HCT116 (cell line): Measurements from ENCODE around the gene HOXD13. TPM values are rescaled to one million over a fixed set of nuclear protein-coding genes. Genes with fewer than 3 reads are reported as not detected.

Experiments used
- ATAC-seq: fragments of 200-7000 bp; cut with Tn5 transposase; 2 replicates; pipeline ENCODE4 v1.9.1; 2020; ENCODE audit warnings: mild to moderate bottlenecking, moderate library complexity
- BruUV-seq: library from RNA; stranded (reverse); fragments of 400-500 nt; replicated peaks from 2 replicates; lab custom pipeline; 2021; lab: Mats Ljungman, UMichigan
- CTCF ChIA-PET: fragments of 300-600 bp; sonication (Branson Sonifier 250); formaldehyde crosslinking; loops from one replicate; lab custom pipeline; 2021; ENCODE audit warnings: antibody characterized with exemption; lab: Charles Lee
- POLR2A ChIA-PET: fragments of 300-600, 350-600 bp; sonication (Branson Sonifier 250); formaldehyde crosslinking; loops from one replicate; lab custom pipeline; 2021; ENCODE audit warnings: antibody characterized with exemption; lab: Charles Lee
- RAD21 ChIA-PET, 2 experiments: fragments of 300-600 bp; sonication (Branson Sonifier 250); formaldehyde crosslinking; loops; one replicate each; lab custom pipeline; 2023; ENCODE audit warnings: low total read pairs in 2 of 2; ENCODE audit not compliant: uncharacterized antibody in 2 of 2, unreplicated experiment in 2 of 2, low non-redundant PET in 1 of 2; lab: Charles Lee
- DNase-seq: peaks from one replicate; pipeline ENCODE4 v3.0.0-alpha.2; 2010; ENCODE audit warnings: low read depth, low spot score
- H2AFZ ChIP-seq: fragments of 200-600 bp; shearing (Covaris generic), sonication (generic); 2 replicates; pipeline ENCODE4 v1.6.1; 2017; ENCODE audit warnings: low read depth, mixed run types, mixed read lengths, antibody characterized with exemption, low read length; ENCODE audit not compliant: poor library complexity, severe bottlenecking
- H3K27ac ChIP-seq: 2 replicates; pipeline ENCODE4 v1.5.1; 2012; ENCODE audit warnings: low read depth, low read length
- H3K27me3 ChIP-seq: fragments of 200-600 bp; sonication (generic); 2 replicates; pipeline ENCODE4 v1.6.1; 2016; ENCODE audit warnings: mixed run types, low read length, mixed read lengths; ENCODE audit not compliant: insufficient read depth
- H3K36me3 ChIP-seq, 2 experiments: fragments of 200-500 bp in 1 of 2; fragments of 200-600 bp in 1 of 2; sonication (Bioruptor generic) in 1 of 2; sonication (generic) in 1 of 2; 2 replicates each; pipeline versions ENCODE4 v1.5.1 to v1.6.1; 2014 to 2016; ENCODE audit warnings: low read length in 2 of 2, inconsistent platforms in 1 of 2, mixed read lengths in 1 of 2, mixed run types in 1 of 2; ENCODE audit not compliant: insufficient read depth in 2 of 2, control insufficient read depth in 1 of 2
- H3K4me1 ChIP-seq, 2 experiments: fragments of 200-600 bp in 1 of 2; sonication (generic) in 1 of 2; 2 replicates each; pipeline versions ENCODE4 v1.5.1 to v1.6.1; 2012 to 2017; ENCODE audit warnings: low read length in 2 of 2, inconsistent platforms in 1 of 2, mild to moderate bottlenecking in 1 of 2, mixed read lengths in 1 of 2, mixed run types in 1 of 2, moderate library complexity in 1 of 2; ENCODE audit not compliant: insufficient read depth in 2 of 2, control insufficient read depth in 1 of 2
- H3K4me2 ChIP-seq: fragments of 200-600 bp; sonication (generic); 2 replicates; pipeline ENCODE4 v1.6.1; 2017; ENCODE audit warnings: mixed run types, low read length, mixed read lengths
- H3K4me3 ChIP-seq, 2 experiments: fragments of 200-600 bp in 1 of 2; sonication (generic) in 1 of 2; replicated peaks in 1 of 2; 2 replicates each; pipeline ENCODE4 v1.5.1; 2011 to 2016; ENCODE audit warnings: low read length in 2 of 2, control low read depth in 1 of 2, low read depth in 1 of 2, mild to moderate bottlenecking in 1 of 2, mixed read lengths in 1 of 2, mixed run types in 1 of 2
- H3K79me2 ChIP-seq: fragments of 200-600 bp; sonication (generic); 2 replicates; pipeline ENCODE4 v1.6.1; 2017; ENCODE audit warnings: mild to moderate bottlenecking, mixed run types, low read length, moderate library complexity, mixed read lengths; ENCODE audit not compliant: insufficient read depth
- H3K9ac ChIP-seq: fragments of 200-600 bp; sonication (generic); 2 replicates; pipeline ENCODE4 v1.6.1; 2016; ENCODE audit warnings: low read length, mixed read lengths
- H3K9me2 ChIP-seq: fragments of 200-600 bp; sonication (generic), shearing (Covaris generic); 2 replicates; pipeline ENCODE4 v1.6.1; 2017; ENCODE audit warnings: mixed run types, mild to moderate bottlenecking, moderate library complexity; ENCODE audit not compliant: insufficient read depth
- H3K9me3 ChIP-seq, 2 experiments: fragments of 200-500 bp in 1 of 2; fragments of 200-600 bp in 1 of 2; sonication (Bioruptor generic) in 1 of 2; sonication (generic) in 1 of 2; 2 replicates each; pipeline ENCODE4 v1.6.1; 2014 to 2017; ENCODE audit warnings: low read length in 2 of 2, mixed read lengths in 2 of 2, inconsistent platforms in 1 of 2, low read depth in 1 of 2, mild to moderate bottlenecking in 1 of 2, mixed run types in 1 of 2, moderate library complexity in 1 of 2; ENCODE audit not compliant: control insufficient read depth in 1 of 2, insufficient read depth in 1 of 2
- H4K20me1 ChIP-seq: fragments of 200-600 bp; sonication (generic), shearing (Covaris generic); 2 replicates; pipeline ENCODE4 v1.6.1; 2017; ENCODE audit warnings: mixed run types, mild to moderate bottlenecking, moderate library complexity; ENCODE audit not compliant: insufficient read depth
- CTCF ChIP-seq, 3 experiments: fragments of 200-600 bp in 1 of 3; sonication (generic) in 1 of 3; IDR thresholded peaks in 2 of 3; conservative IDR thresholded peaks in 1 of 3; 2 replicates each; pipeline ENCODE4 v1.5.1; 2012 to 2017; ENCODE audit warnings: low read depth in 2 of 3, low read length in 2 of 3, antibody characterized with exemption in 1 of 3, borderline replicate concordance in 1 of 3, control low read depth in 1 of 3, mild to moderate bottlenecking in 1 of 3, mixed read lengths in 1 of 3, mixed run types in 1 of 3, moderate library complexity in 1 of 3; ENCODE audit not compliant: insufficient read depth in 1 of 3
- ELF1 ChIP-seq: IDR thresholded peaks from 2 replicates; pipeline ENCODE4 v1.6.1; 2012; ENCODE audit warnings: low read depth, borderline replicate concordance
- RAD21 ChIP-seq: IDR thresholded peaks from 2 replicates; pipeline ENCODE4 v1.6.1; 2012; ENCODE audit warnings: low read depth, mild to moderate bottlenecking
- intact Hi-C: fragments of 100-400 bp; cut with micrococcal nuclease; formaldehyde crosslinking; loops from 2 replicates; pipeline ENCODE4 v1.10.0; 2022
- total RNA-seq: library from RNA; stranded (reverse); gene quantifications from one replicate; pipeline ENCODE4 v1.2.1, GENCODE V29; 2021; ENCODE audit not compliant: unreplicated experiment

HOXD13 gene
- total RNA-seq, 1 experiment from 2014 or later: not detected

GRCh38 chr2:176126929-176127773, 34.6 kb downstream of the HOXD13 start:
- no TSS peak for BruUV-seq
- no peak for TF ChIP-seq ELF1
- peak; percentile 93 for TF ChIP-seq RAD21
- peak; percentile 64 to 88 (median 87) for TF ChIP-seq CTCF (IDR thresholded peaks at IDR 0.05 in 2 of 3, conservative IDR thresholded peaks at IDR 0.05 in 1 of 3; ENCODE audit: borderline replicate concordance in 1 of 3, insufficient read depth in 1 of 3, low read depth in 2 of 3, low read length in 2 of 3)
- Histone ChIP-seq H3K4me1 (peaks cover 6 to 17% of the 10 kb centered on the region in 2 experiments; a peak in 3 of 4 replicates), H3K9ac (no peak overlapping the region), H3K9me2 (no peaks in the 10 kb centered on the region), H3K27ac (no peak overlapping the region), H3K4me2 (peak overlapping the region; percentile 51), H3K36me3 (no peaks in the 10 kb centered on the region), H4K20me1 (no peaks in the 10 kb centered on the region), H3K79me2 (no peaks in the 10 kb centered on the region), H3K27me3 (no peaks in the 10 kb centered on the region), H3K9me3 (no peaks in the 10 kb centered on the region), H3K4me3 (peak overlapping the region; percentile 9; a peak in 2 of 4 replicates), H2AFZ (peak overlapping the region; percentile 70)
- CTCF ChIA-PET: interaction anchor here (0.8 to 3.9 kb wide), 27 partner anchors 10 to 1038 kb away, joined by 3 to 36 read pairs (median 6); no protein-coding TSS in a partner anchor
- POLR2A ChIA-PET: interaction anchor here (0.7 to 1.9 kb wide), 6 partner anchors 42 to 1035 kb away, joined by 3 to 5 read pairs (median 4); no protein-coding TSS in a partner anchor
- intact Hi-C loops: loop anchor here (1.0 to 5.0 kb wide), 7 partner anchors 511 to 1630 kb away; no protein-coding TSS in a partner anchor
- ATAC-seq: no peak
- no peak for DNase-seq
- RAD21 ChIA-PET: interaction anchor here (0.6 to 1.5 kb wide), 8 partner anchors 328 to 1037 kb away, joined by 3 to 7 read pairs (median 3); no protein-coding TSS in a partner anchor
